HepG2 (cell line): ENCODE results near the gene NEK11. TPM values are rescaled to one million over a fixed set of nuclear protein-coding genes. Genes with fewer than 3 reads are reported as not detected.

ENCODE experiments used
- ATAC-seq: fragments of 200-7000 bp; cut with Tn5 transposase; 3 replicates; pipeline ENCODE4 v1.9.1; 2020; ENCODE audit warnings: mild to moderate bottlenecking, moderate library complexity
- BruUV-seq: library from RNA; stranded (reverse); fragments of 400-500 nt; replicated peaks from 2 replicates; lab custom pipeline; 2021; lab: Mats Ljungman, UMichigan
- CTCF ChIA-PET: fragments of 300-600 bp; formaldehyde crosslinking; extraction: SDS; loops from one replicate; lab custom pipeline; 2021; ENCODE audit warnings: low total read pairs, inconsistent platforms, low intra/inter-chr PET ratio; lab: Yijun Ruan, JAX
- POLR2A ChIA-PET: fragments of 350-600 bp; sonication (Branson Sonifier 250); formaldehyde crosslinking; loops from one replicate; lab custom pipeline; 2020; ENCODE audit warnings: antibody characterized with exemption, inconsistent platforms; lab: Yijun Ruan, JAX
- DNase-seq: peaks from one replicate; pipeline ENCODE4 v3.0.0-alpha.2; 2015; ENCODE audit warnings: low spot score
- FAIRE-seq: peaks from 3 replicates; lab custom pipeline; 2011; peaks lifted over from hg19 to GRCh38; lab: Jason Lieb, UNC
- H2AFZ ChIP-seq: one replicate; pipeline ENCODE4 v1.6.1; 2011; ENCODE audit warnings: low read length, inconsistent platforms
- H3K27ac ChIP-seq: fragments of 300-600 bp; 3 replicates; pipeline ENCODE4 v1.8.0; 2011; ENCODE audit warnings: mixed run types, mild to moderate bottlenecking, mixed read lengths, low read length, inconsistent platforms; ENCODE audit not compliant: insufficient read depth; ENCODE audit errors: extremely low read length
- H3K27me3 ChIP-seq, 2 experiments: fragments of 200-600 bp in 1 of 2; 2 replicates in 1 of 2; 3 replicates in 1 of 2; pipeline versions ENCODE4 v1.6.0 to v1.8.0; 2011; ENCODE audit warnings: low read length in 2 of 2, mild to moderate bottlenecking in 2 of 2, moderate library complexity in 2 of 2, inconsistent platforms in 1 of 2; ENCODE audit not compliant: insufficient read depth in 2 of 2, control insufficient read depth in 1 of 2
- H3K36me3 ChIP-seq, 2 experiments: fragments of 200-600 bp in 1 of 2; replicated peaks in 1 of 2; 2 replicates in 1 of 2; 3 replicates in 1 of 2; pipeline versions ENCODE4 v1.5.1 to v1.8.0; 2011; ENCODE audit warnings: low read length in 2 of 2, inconsistent platforms in 1 of 2; ENCODE audit not compliant: insufficient read depth in 2 of 2, control insufficient read depth in 1 of 2
- H3K4me1 ChIP-seq: 2 replicates; pipeline ENCODE4 v1.5.1; 2012; ENCODE audit warnings: low read length, inconsistent platforms; ENCODE audit not compliant: insufficient read depth
- H3K4me2 ChIP-seq: 2 replicates; pipeline ENCODE4 v1.6.0; 2011; ENCODE audit warnings: low read depth, low read length, inconsistent platforms
- H3K4me3 ChIP-seq, 3 experiments: fragments of 200-600 bp in 1 of 3; sonication (generic), shearing (Covaris generic) in 1 of 3; replicated peaks in 1 of 3; 2 replicates each; pipeline ENCODE4 v1.5.1; 2011 to 2016; ENCODE audit warnings: low read length in 3 of 3, inconsistent platforms in 2 of 3, low read depth in 2 of 3, mild to moderate bottlenecking in 2 of 3, control low read depth in 1 of 3, mixed read lengths in 1 of 3; ENCODE audit not compliant: insufficient read depth in 1 of 3
- H3K79me2 ChIP-seq: one replicate; pipeline ENCODE4 v1.6.1; 2011; ENCODE audit warnings: low read length, inconsistent platforms; ENCODE audit not compliant: insufficient read depth
- H3K9ac ChIP-seq: 2 replicates; pipeline ENCODE4 v1.6.0; 2011; ENCODE audit warnings: mild to moderate bottlenecking, low read depth, low read length, inconsistent platforms; ENCODE audit not compliant: insufficient read depth
- H3K9me3 ChIP-seq: 2 replicates; pipeline ENCODE4 v1.5.1; 2012; ENCODE audit warnings: mild to moderate bottlenecking, low read length
- H4K20me1 ChIP-seq: 2 replicates; pipeline ENCODE4 v1.6.0; 2011; ENCODE audit warnings: inconsistent platforms, mild to moderate bottlenecking, low read length, moderate library complexity; ENCODE audit not compliant: insufficient read depth
- CBX2 ChIP-seq, 2 experiments: fragments of 200-600 bp in 1 of 2; sonication (generic); formaldehyde crosslinking in 1 of 2; IDR thresholded peaks; 2 replicates each; pipeline versions ENCODE4 v1.7.0 to v1.8.1; 2018 to 2022; ENCODE audit warnings: low read depth in 2 of 2, low read length in 1 of 2, mild to moderate bottlenecking in 1 of 2, missing genetic modification reagents in 1 of 2
- EZH2 ChIP-seq: conservative IDR thresholded peaks from 2 replicates; pipeline ENCODE4 v1.6.1; 2012; ENCODE audit warnings: mild to moderate bottlenecking, low read depth, low read length, moderate library complexity
- FOXA1 ChIP-seq, 2 experiments: fragments of 450-650 bp in 1 of 2; sonication (generic) in 1 of 2; formaldehyde crosslinking in 1 of 2; IDR thresholded peaks; 2 replicates each; pipeline versions ENCODE4 v1.4.0 to v1.6.1; 2016 to 2020; ENCODE audit warnings: missing genetic modification reagents in 1 of 2
- MBD4 ChIP-seq: IDR thresholded peaks from 2 replicates; pipeline ENCODE4 v1.6.1; 2012; ENCODE audit warnings: low read length, inconsistent platforms, borderline replicate concordance
- PCBP2 ChIP-seq: fragments of 200-400 bp; formaldehyde crosslinking; optimal IDR thresholded peaks from 2 replicates; pipeline ENCODE3; 2018; ENCODE audit warnings: low read length, low read depth; ENCODE audit not compliant: poor library complexity, severe bottlenecking
- RXRB ChIP-seq: IDR thresholded peaks from 2 replicates; pipeline ENCODE4 v1.6.1; 2016; ENCODE audit warnings: borderline replicate concordance, missing genetic modification reagents, missing compliant biosample characterization
- SALL1 ChIP-seq: sonication (generic); formaldehyde crosslinking; IDR thresholded peaks from 2 replicates; pipeline ENCODE4 v1.8.0; 2022; ENCODE audit warnings: mild to moderate bottlenecking, missing genetic modification reagents
- SIN3A ChIP-seq: IDR thresholded peaks from 2 replicates; pipeline ENCODE4 v1.6.1; 2011; ENCODE audit warnings: low read depth, mild to moderate bottlenecking, control low read depth, low read length, borderline replicate concordance
- TFE3 ChIP-seq: IDR thresholded peaks from 2 replicates; pipeline ENCODE4 v1.6.1; 2016
- WIZ ChIP-seq: sonication (generic); formaldehyde crosslinking; IDR thresholded peaks from 2 replicates; pipeline ENCODE4 v1.5.1; 2020; ENCODE audit warnings: mild to moderate bottlenecking, missing genetic modification reagents
- ZFP62 ChIP-seq: sonication (generic); formaldehyde crosslinking; IDR thresholded peaks from 2 replicates; pipeline ENCODE4 v1.4.0; 2020; ENCODE audit warnings: missing genetic modification reagents
- ZNF296 ChIP-seq: sonication (generic); formaldehyde crosslinking; conservative IDR thresholded peaks from 2 replicates; pipeline ENCODE4 v1.5.0; 2020; ENCODE audit warnings: mild to moderate bottlenecking, missing genetic modification reagents
- ZNF644 ChIP-seq: IDR thresholded peaks from 2 replicates; pipeline ENCODE4 v1.6.1; 2016; ENCODE audit warnings: low read depth
- ZNF780A ChIP-seq: sonication (generic); formaldehyde crosslinking; IDR thresholded peaks from 2 replicates; pipeline ENCODE4 v1.8.0; 2022; ENCODE audit warnings: mild to moderate bottlenecking, missing genetic modification reagents, moderate library complexity
- WGBS: methylation state at CpG from one replicate; pipeline ENCODE4 v1.1.6; 2017; ENCODE audit warnings: low lambda C conversion rate; 5-methylcytosine and 5-hydroxymethylcytosine counted together
- in situ Hi-C: cut with HindIII; loops from 2 replicates; pipeline ENCODE4 v1.10.0; 2017; ENCODE audit warnings: low pct_unique_long_range_greater_than_20kb; ENCODE audit not compliant: extremely low pct_ligation_motif_present
- intact Hi-C: fragments of 100-400 bp; cut with micrococcal nuclease; formaldehyde crosslinking; loops from one replicate; pipeline ENCODE4 v1.10.0; 2022; ENCODE audit not compliant: unreplicated experiment
- polyA plus RNA-seq, 8 experiments: library from polyadenylated mRNA; depleted of rRNA in 3 of 8; stranded (reverse) in 7 of 8; unstranded in 1 of 8; fragments of >200 nt; fragmentation: Illumina TruSeq in 4 of 8; extraction: Trizol in 4 of 8; gene quantifications; 2 replicates each; pipeline versions ENCODE4 v1.2.1 to v1.2.3, GENCODE V29; 2011 to 2016; ENCODE audit warnings: low read depth in 4 of 8, missing spikeins in 1 of 8, mixed read lengths in 1 of 8; ENCODE audit not compliant: insufficient read depth in 1 of 8
- total RNA-seq, 5 experiments: library from RNA; depleted of rRNA; stranded (reverse); fragments of >200 nt; fragmentation: Illumina TruSeq; extraction: Trizol; gene quantifications; 2 replicates each; pipeline ENCODE4 v1.2.3, GENCODE V29; 2016; ENCODE audit warnings: low read depth in 1 of 5
- TF ChIP-seq, protein P1 (sequence below): sonication (generic); formaldehyde crosslinking; IDR thresholded peaks from 2 replicates; pipeline ENCODE4 v1.8.1; 2022; ENCODE audit warnings: mild to moderate bottlenecking, missing genetic modification reagents
- TF ChIP-seq, protein P2 (sequence below): fragments of 450-650 bp; IDR thresholded peaks from 2 replicates; pipeline ENCODE4 v1.6.1; 2016

NEK11 gene
- total and polyA plus RNA-seq, 2 of the 13 experiments (the other 11 are each of a cell fraction or from before 2014, with no cell fraction given): 0.95 to 2.2 TPM

- TF ChIP-seq, protein P1, sequence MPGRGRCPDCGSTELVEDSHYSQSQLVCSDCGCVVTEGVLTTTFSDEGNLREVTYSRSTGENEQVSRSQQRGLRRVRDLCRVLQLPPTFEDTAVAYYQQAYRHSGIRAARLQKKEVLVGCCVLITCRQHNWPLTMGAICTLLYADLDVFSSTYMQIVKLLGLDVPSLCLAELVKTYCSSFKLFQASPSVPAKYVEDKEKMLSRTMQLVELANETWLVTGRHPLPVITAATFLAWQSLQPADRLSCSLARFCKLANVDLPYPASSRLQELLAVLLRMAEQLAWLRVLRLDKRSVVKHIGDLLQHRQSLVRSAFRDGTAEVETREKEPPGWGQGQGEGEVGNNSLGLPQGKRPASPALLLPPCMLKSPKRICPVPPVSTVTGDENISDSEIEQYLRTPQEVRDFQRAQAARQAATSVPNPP (CRISPR knock-in tag): no peak
These were observed 55.6 kb downstream of the NEK11 start (continued) for GRCh38 chr3:131082246-131082645.

DNA sequence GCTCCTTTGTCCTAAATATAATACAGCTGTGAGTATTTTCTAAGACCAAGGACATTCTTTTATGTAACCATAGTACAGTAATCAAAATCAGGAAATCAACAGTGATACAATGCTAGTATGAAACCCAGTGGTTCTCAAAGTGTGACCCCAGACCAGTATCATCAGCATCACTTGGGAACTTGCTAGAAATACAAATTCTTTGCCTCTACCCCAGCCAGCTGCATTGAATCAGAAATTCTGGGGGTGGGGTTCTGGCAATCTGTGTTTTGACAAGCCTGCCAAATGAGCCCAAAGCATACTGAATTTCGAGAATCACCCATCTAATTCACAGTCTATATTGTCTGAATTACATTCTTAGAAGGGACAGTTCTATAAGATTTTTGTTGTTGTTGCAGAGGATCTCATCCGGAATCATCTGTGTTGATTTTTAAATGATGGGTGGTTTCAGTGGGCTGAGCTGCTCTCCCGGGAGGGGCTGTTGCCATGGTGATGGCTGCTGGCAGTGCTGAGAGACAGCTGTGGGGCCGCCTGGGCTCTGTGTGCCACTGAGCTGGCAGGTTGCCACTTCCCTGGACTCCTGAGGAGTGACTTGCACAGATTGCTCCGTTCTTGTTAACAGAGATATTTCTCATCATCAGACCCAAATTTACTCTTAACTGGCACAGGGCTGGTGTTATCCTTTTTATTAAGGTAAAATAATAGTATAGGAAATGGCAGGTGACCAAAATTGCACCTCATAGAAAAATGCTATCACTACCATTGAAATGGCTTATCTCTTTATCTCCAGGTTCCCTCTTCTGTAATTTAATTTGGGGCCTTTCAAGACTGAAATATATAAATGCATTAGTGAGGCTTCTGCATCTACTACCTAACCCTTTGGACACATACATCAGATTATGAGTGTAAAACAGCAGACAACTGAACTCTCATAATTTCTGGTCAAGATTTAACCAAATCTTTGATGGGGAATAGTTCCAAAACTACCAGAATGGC lies 56.5 kb downstream of the NEK11 start:
- Histone ChIP-seq H3K4me3 (no peak overlapping the region), H2AFZ (no peak overlapping the region), H3K9ac (no peak overlapping the region), H3K27me3 (no peaks in the 10 kb centered on the region)
- in situ Hi-C loops: no loop called here
- intact Hi-C loops: no loop called here
- DNase-seq (no peak), FAIRE-seq (no peak)
- BruUV-seq: no TSS peak
- TF ChIP-seq, protein P2, sequence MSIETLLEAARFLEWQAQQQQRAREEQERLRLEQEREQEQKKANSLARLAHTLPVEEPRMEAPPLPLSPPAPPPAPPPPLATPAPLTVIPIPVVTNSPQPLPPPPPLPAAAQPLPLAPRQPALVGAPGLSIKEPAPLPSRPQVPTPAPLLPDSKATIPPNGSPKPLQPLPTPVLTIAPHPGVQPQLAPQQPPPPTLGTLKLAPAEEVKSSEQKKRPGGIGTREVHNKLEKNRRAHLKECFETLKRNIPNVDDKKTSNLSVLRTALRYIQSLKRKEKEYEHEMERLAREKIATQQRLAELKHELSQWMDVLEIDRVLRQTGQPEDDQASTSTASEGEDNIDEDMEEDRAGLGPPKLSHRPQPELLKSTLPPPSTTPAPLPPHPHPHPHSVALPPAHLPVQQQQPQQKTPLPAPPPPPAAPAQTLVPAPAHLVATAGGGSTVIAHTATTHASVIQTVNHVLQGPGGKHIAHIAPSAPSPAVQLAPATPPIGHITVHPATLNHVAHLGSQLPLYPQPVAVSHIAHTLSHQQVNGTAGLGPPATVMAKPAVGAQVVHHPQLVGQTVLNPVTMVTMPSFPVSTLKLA: no peak
- TF ChIP-seq FOXA1 (IDR thresholded peaks at IDR 0.05): no peak
- no peak for TF ChIP-seq FOXA1 (CRISPR knock-in tag; IDR thresholded peaks at IDR 0.05)
- TF ChIP-seq TFE3: no peak
- no peak for TF ChIP-seq CBX2 (IDR thresholded peaks at IDR 0.05; ENCODE audit: low read depth, low read length)
- no peak for TF ChIP-seq CBX2 (CRISPR knock-in tag; IDR thresholded peaks at IDR 0.05; ENCODE audit: low read depth)
- no peak for TF ChIP-seq ZFP62
- no peak for TF ChIP-seq MBD4
- TF ChIP-seq PCBP2: no peak
- TF ChIP-seq SALL1 (CRISPR knock-in tag): no peak
- TF ChIP-seq WIZ: no peak
- TF ChIP-seq ZNF780A (CRISPR knock-in tag): no peak
- no peak for TF ChIP-seq ZNF296 (CRISPR knock-in tag)
- no peak for TF ChIP-seq RXRB (CRISPR knock-in tag)
- no peak for TF ChIP-seq SIN3A
- no peak for TF ChIP-seq EZH2
- TF ChIP-seq ZNF644 (CRISPR knock-in tag): no peak
- TF ChIP-seq, all 625 proteins: peak for 0
- no peaks in the 10 kb centered on the region for H3K9me3 ChIP-seq
- no peaks in the 10 kb centered on the region for H4K20me1 ChIP-seq
- H3K27ac ChIP-seq: no peak overlapping the region
- H3K36me3 ChIP-seq: no peaks in the 10 kb centered on the region
- H3K79me2 ChIP-seq: no peaks in the 10 kb centered on the region
- POLR2A ChIA-PET: no interaction called here
- ATAC-seq: no peak
- H3K4me2 ChIP-seq: no peak overlapping the region
- H3K4me1 ChIP-seq: no peaks in the 10 kb centered on the region
- CTCF ChIA-PET: no interaction called here
- whole genome bisulfite sequencing: 19% methylated on average over 3 of the region's 5 CpGs
